GM12878 (cell line): ENCODE results near the gene SZRD1. TPM values are rescaled to one million over a fixed set of nuclear protein-coding genes. Genes with fewer than 3 reads are reported as not detected.

Source experiments
- ATAC-seq: fragments of 200-7000 bp; cut with Tn5 transposase; 3 replicates; pipeline ENCODE4 v1.9.1; 2020; ENCODE audit warnings: mild to moderate bottlenecking, moderate library complexity
- BruUV-seq: library from RNA; stranded (reverse); fragments of 400-500 nt; replicated peaks from 2 replicates; lab custom pipeline; 2021; lab: Mats Ljungman, UMichigan
- CTCF ChIA-PET: fragments of 300-600 bp; sonication (Branson Sonifier 250); formaldehyde crosslinking; extraction: SDS; loops from one replicate; lab custom pipeline; 2021; ENCODE audit warnings: inconsistent platforms; lab: Yijun Ruan, JAX
- POLR2A ChIA-PET: fragments of 350-600 bp; formaldehyde crosslinking; extraction: SDS; loops from one replicate; lab custom pipeline; 2021; ENCODE audit warnings: inconsistent platforms; lab: Charles Lee
- RAD21 ChIA-PET: fragments of 300-600 bp; sonication (Branson Sonifier 250); formaldehyde crosslinking; loops from one replicate; lab custom pipeline; 2023; ENCODE audit warnings: antibody characterized with exemption; ENCODE audit not compliant: unreplicated experiment; lab: Charles Lee
- SMC1A ChIA-PET: fragments of 300-600 bp; sonication (Branson Sonifier 250); formaldehyde crosslinking; loops from one replicate; lab custom pipeline; 2023; ENCODE audit not compliant: unreplicated experiment, uncharacterized antibody; lab: Charles Lee
- DNase-seq: peaks from one replicate; pipeline ENCODE4 v3.0.0-alpha.2; 2011; ENCODE audit warnings: low read depth, low spot score
- FAIRE-seq: peaks from 3 replicates; lab custom pipeline; 2011; peaks lifted over from hg19 to GRCh38; lab: Jason Lieb, UNC
- H2AFZ ChIP-seq: 2 replicates; pipeline ENCODE4 v1.6.0; 2011; ENCODE audit warnings: low read depth, low read length, control low read depth; ENCODE audit not compliant: control insufficient read depth
- H3K27ac ChIP-seq: 2 replicates; pipeline ENCODE4 v1.5.1; 2011; ENCODE audit warnings: control low read depth; ENCODE audit not compliant: control insufficient read depth, insufficient read depth
- H3K27me3 ChIP-seq, 2 experiments: replicated peaks in 1 of 2; 2 replicates each; pipeline versions ENCODE4 v1.6.0 to v1.6.1; 2011; ENCODE audit warnings: low read length in 1 of 2; ENCODE audit not compliant: control insufficient read depth in 2 of 2, insufficient read depth in 2 of 2
- H3K36me3 ChIP-seq, 2 experiments: 2 replicates each; pipeline ENCODE4 v1.5.1; 2011; ENCODE audit warnings: low read length in 1 of 2; ENCODE audit not compliant: control insufficient read depth in 2 of 2, insufficient read depth in 2 of 2
- H3K4me1 ChIP-seq: 2 replicates; pipeline ENCODE4 v1.6.1; 2011; ENCODE audit warnings: mild to moderate bottlenecking, low read length, moderate library complexity, mixed read lengths; ENCODE audit not compliant: control insufficient read depth, insufficient read depth
- H3K4me2 ChIP-seq: 2 replicates; pipeline ENCODE4 v1.6.0; 2011; ENCODE audit warnings: control low read depth; ENCODE audit not compliant: control insufficient read depth, insufficient read depth
- H3K4me3 ChIP-seq: fragments of 200-600 bp; sonication (generic); 2 replicates; pipeline ENCODE4 v1.5.1; 2016
- H3K79me2 ChIP-seq: 2 replicates; pipeline ENCODE4 v1.6.0; 2011; ENCODE audit warnings: low read length; ENCODE audit not compliant: control insufficient read depth, insufficient read depth
- H3K9ac ChIP-seq: 2 replicates; pipeline ENCODE4 v1.8.0; 2011; ENCODE audit warnings: low read length, control low read depth, mixed read lengths; ENCODE audit not compliant: control insufficient read depth, insufficient read depth
- H3K9me3 ChIP-seq: replicated peaks from 3 replicates; pipeline ENCODE4 v1.5.1; 2011; ENCODE audit warnings: mild to moderate bottlenecking, low read length; ENCODE audit not compliant: control insufficient read depth, insufficient read depth
- H4K20me1 ChIP-seq: 2 replicates; pipeline ENCODE4 v1.6.0; 2011; ENCODE audit not compliant: control insufficient read depth, insufficient read depth
- BCL11A ChIP-seq: IDR thresholded peaks from 2 replicates; pipeline ENCODE4 v1.6.1; 2011; ENCODE audit warnings: low read depth, low read length
- BRCA1 ChIP-seq: IDR thresholded peaks from 2 replicates; pipeline ENCODE4 v1.6.1; 2011; ENCODE audit warnings: low read depth, low read length, improper control_type of control experiment
- CBX5 ChIP-seq: sonication (generic); IDR thresholded peaks from 2 replicates; pipeline ENCODE4 v1.6.1; 2016; ENCODE audit warnings: low read depth, moderate library complexity, mild to moderate bottlenecking, inconsistent platforms
- EED ChIP-seq: sonication (generic); IDR thresholded peaks from 2 replicates; pipeline ENCODE4 v1.6.1; 2016; ENCODE audit warnings: antibody characterized with exemption, low read depth
- HDGF ChIP-seq: fragments of 450-650 bp; IDR thresholded peaks from 2 replicates; pipeline ENCODE4 v1.6.1; 2016; ENCODE audit warnings: antibody characterized with exemption
- NRF1 ChIP-seq: conservative IDR thresholded peaks from 2 replicates; pipeline ENCODE4 v1.6.1; 2011; ENCODE audit warnings: mild to moderate bottlenecking, low read depth, low read length, improper control_type of control experiment
- POLR2AphosphoS5 ChIP-seq: IDR thresholded peaks from 2 replicates; pipeline ENCODE4 v1.6.1; 2011; ENCODE audit warnings: mild to moderate bottlenecking, low read length, inconsistent platforms
- RB1 ChIP-seq: fragments of 450-650 bp; formaldehyde crosslinking; IDR thresholded peaks from 2 replicates; pipeline ENCODE4 v1.6.1; 2017; ENCODE audit warnings: mild to moderate bottlenecking, borderline replicate concordance
- WGBS: methylation state at CpG from one replicate; pipeline ENCODE4 v1.1.6; 2016; ENCODE audit warnings: low lambda C conversion rate; ENCODE audit not compliant: insufficient replicate concordance, insufficient coverage; ENCODE audit errors: missing lambda C conversion rate; 5-methylcytosine and 5-hydroxymethylcytosine counted together
- in situ Hi-C: fragments of 300-500 bp; cut with MboI; formaldehyde crosslinking; loops from 9 replicates; pipeline ENCODE4 v1.14.3; 2018; ENCODE audit warnings: mixed read lengths
- intact Hi-C: fragments of 100-400 bp; cut with micrococcal nuclease; formaldehyde crosslinking; loops from one replicate; pipeline ENCODE4 v1.14.2; 2022; ENCODE audit not compliant: unreplicated experiment
- polyA plus RNA-seq, 11 experiments: library from polyadenylated mRNA; depleted of rRNA in 4 of 11; unstranded in 6 of 11; stranded (reverse) in 5 of 11; fragments of >200 nt; fragmentation: Nextera tagmentation in 4 of 11; fragmentation: Illumina TruSeq in 1 of 11; extraction: Ambion mirVana in 4 of 11; extraction: Trizol in 1 of 11; gene quantifications; 1 replicate in 1 of 11; 2 replicates in 10 of 11; pipeline versions ENCODE4 v1.2.1 to v1.2.3, GENCODE V29; 2011 to 2016; ENCODE audit warnings: inconsistent platforms in 2 of 11, missing spikeins in 2 of 11, low read depth in 1 of 11
- total RNA-seq, 4 experiments: library from RNA; depleted of rRNA in 3 of 4; stranded (reverse); fragments of >200 nt in 3 of 4; fragmentation: Illumina TruSeq in 1 of 4; extraction: Trizol in 1 of 4; gene quantifications; 2 replicates each; pipeline versions ENCODE4 v1.2.1 to v1.2.3, GENCODE V29; 2013 to 2021

SZRD1 gene
- total and polyA plus RNA-seq, 10 of the 15 experiments (the other 5 are each of a cell fraction or from before 2014, with no cell fraction given) = 5.6 to 213 (median 113) TPM

DNA sequence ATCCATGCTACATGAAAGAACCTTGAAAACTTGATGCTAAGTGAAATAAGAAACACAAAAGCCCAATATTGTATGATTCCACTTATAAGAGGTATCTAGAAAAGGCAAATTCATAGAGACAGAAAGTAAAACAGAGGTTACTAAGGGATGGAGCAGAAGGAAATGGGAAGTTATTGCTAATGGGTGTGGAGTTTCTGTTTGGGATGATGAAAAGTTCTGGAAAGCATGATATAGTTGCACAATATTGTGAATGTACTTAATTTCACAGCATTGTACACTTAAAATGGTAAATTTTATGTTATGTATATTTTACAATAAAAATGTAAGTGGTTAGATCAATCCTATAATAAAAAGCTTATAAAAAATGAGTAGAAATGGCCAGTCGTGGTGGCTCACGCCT is 71.9 kb downstream of the SZRD1 start:
- in situ Hi-C loops (no loop called here), intact Hi-C loops (no loop called here)
- Histone ChIP-seq H3K79me2 (peaks cover 32% of the 10 kb centered on the region), H3K9me3 (no peaks in the 10 kb centered on the region), H2AFZ (no peak overlapping the region), H4K20me1 (no peaks in the 10 kb centered on the region), H3K4me1 (peaks cover 16% of the 10 kb centered on the region; the same call in 1 of the 2 replicates), H3K36me3 (peaks cover 0 to 5% of the 10 kb centered on the region in 2 experiments; a peak in 2 of 4 replicates), H3K27me3 (no peaks in the 10 kb centered on the region), H3K27ac (no peak overlapping the region), H3K4me2 (no peak overlapping the region), H3K4me3 (no peak overlapping the region), H3K9ac (no peak overlapping the region)
- ATAC-seq (no peak), FAIRE-seq (no peak), DNase-seq (no peak)
- 100% methylated on average over 2 of the region's 2 CpGs for WGBS
- ChIA-PET RAD21 (interaction anchor here (0.7 kb wide), 1 partner anchor 11 kb away, joined by 3 read pairs; no protein-coding TSS in a partner anchor), SMC1A (interaction anchor here (2.2 to 4.6 kb wide), 3 partner anchors 12 to 52 kb away, joined by 8 to 30 read pairs (median 16); no protein-coding TSS in a partner anchor), POLR2A (interaction anchor here (0.6 to 0.9 kb wide), 2 partner anchors 11 to 366 kb away, joined by 3 read pairs; no protein-coding TSS in a partner anchor), CTCF (interaction anchor here (1.6 to 6.9 kb wide), 5 partner anchors 12 to 87 kb away, joined by 4 to 50 read pairs (median 12); partner anchors contain the start of gene FBXO42)
- no TSS peak for BruUV-seq
- TF ChIP-seq POLR2AphosphoS5 = no peak
- no peak for TF ChIP-seq NRF1
- TF ChIP-seq BRCA1 = no peak
- no peak for TF ChIP-seq RB1
- TF ChIP-seq EED = no peak
- TF ChIP-seq CBX5 = no peak

DNA sequence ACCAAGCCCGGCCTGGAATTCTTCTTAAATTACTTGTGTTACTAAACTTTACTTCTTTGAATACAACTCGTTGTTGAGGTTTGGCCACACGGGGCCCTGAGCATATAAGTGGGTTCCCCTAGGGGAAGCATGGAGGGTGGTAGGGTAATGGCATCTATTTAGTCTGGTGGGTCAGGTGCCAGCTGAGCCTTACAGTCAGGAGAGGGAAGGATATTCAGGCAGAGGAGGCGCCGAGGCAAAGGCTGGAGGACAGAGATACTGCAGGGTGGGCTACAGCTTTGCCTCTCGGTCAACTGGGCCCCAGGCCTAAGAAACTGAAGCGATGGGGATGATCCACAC is 73.1 kb downstream of the SZRD1 start:
- intact Hi-C loops (loop anchor here (2.0 to 10.0 kb wide), 4 partner anchors 57 to 515 kb away; partner anchors contain the start of genes RNU1-1 and SZRD1), in situ Hi-C loops (no loop called here)
- Histone ChIP-seq H3K36me3 (peaks cover 2 to 7% of the 10 kb centered on the region in 2 experiments; a peak in 3 of 4 replicates), H3K79me2 (peaks cover 36% of the 10 kb centered on the region), H3K9me3 (no peaks in the 10 kb centered on the region), H3K9ac (peak overlapping the region; percentile 97), H3K27me3 (no peaks in the 10 kb centered on the region), H3K27ac (peak overlapping the region; percentile 89), H3K4me2 (peak overlapping the region; percentile 89), H3K4me1 (peaks cover 18% of the 10 kb centered on the region; the same call in 1 of the 2 replicates), H4K20me1 (no peaks in the 10 kb centered on the region), H2AFZ (peak overlapping the region; percentile 98), H3K4me3 (peak overlapping the region; percentile 90; the same call in 1 of the 2 replicates)
- ChIA-PET POLR2A (interaction anchor here (0.6 to 1.9 kb wide), 8 partner anchors 10 to 362 kb away, joined by 3 to 10 read pairs (median 5); partner anchors contain the start of gene SZRD1), CTCF (interaction anchor here (0.6 to 6.9 kb wide), 19 partner anchors 10 to 358 kb away, joined by 3 to 50 read pairs (median 6); partner anchors contain the start of gene FBXO42), RAD21 (interaction anchor here (0.9 to 2.9 kb wide), 8 partner anchors 11 to 74 kb away, joined by 3 to 10 read pairs (median 4); no protein-coding TSS in a partner anchor), SMC1A (interaction anchor here (0.6 to 4.6 kb wide), 12 partner anchors 9 to 90 kb away, joined by 3 to 30 read pairs (median 6); partner anchors contain the start of gene FBXO42)
- no TSS peak for BruUV-seq
- FAIRE-seq = no peak
- ATAC-seq = peak; percentile 45
- WGBS = under 1% methylated on average over 7 of the region's 7 CpGs
- DNase-seq = no peak
- peak; percentile 63; the same call in 1 of the 2 replicates for TF ChIP-seq HDGF
- TF ChIP-seq BCL11A = no peak
